Right renal cortex interstitium (tissue), 3 donors: ENCODE results near the gene ATP10D. TPM values are rescaled to one million over a fixed set of nuclear protein-coding genes. Genes with fewer than 3 reads are reported as not detected.

Experiments used
- DNase-seq, 3 donors: peaks; one replicate each; pipeline ENCODE4 v3.0.0-alpha.2; 2013; ENCODE audit warnings: low read depth in 3 of 3, low spot score in 2 of 3
- polyA plus RNA-seq, 3 donors: library from polyadenylated mRNA; unstranded; fragments of 120-200 nt; gene quantifications; one replicate each; pipeline ENCODE4 v1.2.1, GENCODE V29; 2013; ENCODE audit not compliant: insufficient read length in 3 of 3

Gene ATP10D
- polyA plus RNA-seq: 10 to 100 TPM; 46.1 to 50.3 (median 49.6) TPM

- peak; percentile 82 to 91 (median 88) for DNase-seq
These were observed at the start of gene ATP10D for GRCh38 chr4:47485047-47485692. Gene ATP10D, plus strand, starts transcription at chr4:47485275. Its CDS starts 27,266 bp downstream, at chr4:47512541.

GRCh38 chr4:47442980-47443379 is 42.1 kb upstream of the ATP10D start:
- no peak for DNase-seq

- DNase-seq: no peak
These were observed 41.0 kb upstream of the ATP10D start for GRCh38 chr4:47444031-47444430.

- no peak for DNase-seq
These were observed 33.4 kb upstream of the ATP10D start for GRCh38 chr4:47451657-47452056.

- DNase-seq: no peak
These were observed 22.3 kb upstream of the ATP10D start for GRCh38 chr4:47462799-47463234.

- DNase-seq: peak; percentile 80 to 95 (median 90)
These were observed 21.7 kb upstream of the ATP10D start, which contains the start of gene COMMD8 for GRCh38 chr4:47463235-47463956. Gene COMMD8, minus strand, starts transcription at chr4:47463702. Its CDS starts 51 bp downstream, at chr4:47463651.

- DNase-seq: no peak
These were observed 20.1 kb upstream of the ATP10D start for GRCh38 chr4:47465004-47465403.

GRCh38 chr4:47466056-47466785 is 18.9 kb upstream of the ATP10D start:
- no peak for DNase-seq

GRCh38 chr4:47468706-47469365 is 16.2 kb upstream of the ATP10D start:
- DNase-seq: no peak

GRCh38 chr4:47469951-47470350 is 15.1 kb upstream of the ATP10D start:
- DNase-seq: no peak

GRCh38 chr4:47471064-47471463 is 14.0 kb upstream of the ATP10D start:
- no peak for DNase-seq

GRCh38 chr4:47471591-47471990 is 13.5 kb upstream of the ATP10D start:
- no peak for DNase-seq

GRCh38 chr4:47473141-47473750 is 11.8 kb upstream of the ATP10D start:
- DNase-seq: no peak

GRCh38 chr4:47474799-47475198 is 10.3 kb upstream of the ATP10D start:
- no peak for DNase-seq

- DNase-seq: no peak
These were observed 9.7 kb upstream of the ATP10D start for GRCh38 chr4:47475411-47475810.

- no peak for DNase-seq
These were observed 6.3 kb upstream of the ATP10D start for GRCh38 chr4:47478804-47479203.

GRCh38 chr4:47482326-47482725 is 2.7 kb upstream of the ATP10D start:
- no peak for DNase-seq

GRCh38 chr4:47483745-47484144 is 1.3 kb upstream of the ATP10D start:
- no peak for DNase-seq

GRCh38 chr4:47484168-47484567 is 907 bp upstream of the ATP10D start:
- no peak for DNase-seq

GRCh38 chr4:47485768-47486167 is 693 bp downstream of the ATP10D start:
- no peak for DNase-seq
